ENCODE results near the gene MYL6B. TPM values are rescaled to one million over a fixed set of nuclear protein-coding genes. Genes with fewer than 3 reads are reported as not detected.
"Not testable (repeated sequence)": the region's sequence is repeated elsewhere in the genome, so short reads cannot be mapped to it uniquely, and the experiment has no call there.

MYL6B gene
- total RNA-seq, 2 donors from 2014 or later = 36.1 to 55.1 TPM

DNA sequence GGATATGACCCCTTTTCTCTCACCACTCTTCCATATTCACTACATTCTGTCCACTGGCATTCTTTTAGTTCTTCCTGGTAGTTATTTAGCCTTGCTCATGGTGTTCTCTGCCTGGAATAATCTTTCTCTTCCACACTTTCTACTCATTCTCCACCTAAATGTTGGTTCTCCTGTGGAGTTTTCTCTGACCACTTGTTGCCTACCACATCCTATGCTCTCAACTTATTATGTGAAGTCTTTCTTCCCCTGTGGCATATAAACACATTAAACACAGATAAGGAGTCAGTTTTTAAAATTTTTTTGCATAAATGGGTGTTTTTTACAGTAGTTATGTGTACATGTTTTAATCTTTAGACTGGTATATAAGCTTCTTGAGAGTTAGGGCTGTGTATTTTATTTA, 40.2 kb downstream of the MYL6B start:
- Histone ChIP-seq H3K4me1 (peaks cover 0 to 18% of the 10 kb centered on the region in 2 donors), H3K27me3 (no peaks in the 10 kb centered on the region), H3K4me3 (no peak overlapping the region), H3K9me3 (no peaks in the 10 kb centered on the region), H3K36me3 (no peaks in the 10 kb centered on the region), H3K27ac (no peak overlapping the region)
- TF ChIP-seq, protein P1, sequence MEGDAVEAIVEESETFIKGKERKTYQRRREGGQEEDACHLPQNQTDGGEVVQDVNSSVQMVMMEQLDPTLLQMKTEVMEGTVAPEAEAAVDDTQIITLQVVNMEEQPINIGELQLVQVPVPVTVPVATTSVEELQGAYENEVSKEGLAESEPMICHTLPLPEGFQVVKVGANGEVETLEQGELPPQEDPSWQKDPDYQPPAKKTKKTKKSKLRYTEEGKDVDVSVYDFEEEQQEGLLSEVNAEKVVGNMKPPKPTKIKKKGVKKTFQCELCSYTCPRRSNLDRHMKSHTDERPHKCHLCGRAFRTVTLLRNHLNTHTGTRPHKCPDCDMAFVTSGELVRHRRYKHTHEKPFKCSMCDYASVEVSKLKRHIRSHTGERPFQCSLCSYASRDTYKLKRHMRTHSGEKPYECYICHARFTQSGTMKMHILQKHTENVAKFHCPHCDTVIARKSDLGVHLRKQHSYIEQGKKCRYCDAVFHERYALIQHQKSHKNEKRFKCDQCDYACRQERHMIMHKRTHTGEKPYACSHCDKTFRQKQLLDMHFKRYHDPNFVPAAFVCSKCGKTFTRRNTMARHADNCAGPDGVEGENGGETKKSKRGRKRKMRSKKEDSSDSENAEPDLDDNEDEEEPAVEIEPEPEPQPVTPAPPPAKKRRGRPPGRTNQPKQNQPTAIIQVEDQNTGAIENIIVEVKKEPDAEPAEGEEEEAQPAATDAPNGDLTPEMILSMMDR (IDR thresholded peaks at IDR 0.05) = no peak
- DNase-seq (ENCODE audit: low spot score) = no peak

DNA sequence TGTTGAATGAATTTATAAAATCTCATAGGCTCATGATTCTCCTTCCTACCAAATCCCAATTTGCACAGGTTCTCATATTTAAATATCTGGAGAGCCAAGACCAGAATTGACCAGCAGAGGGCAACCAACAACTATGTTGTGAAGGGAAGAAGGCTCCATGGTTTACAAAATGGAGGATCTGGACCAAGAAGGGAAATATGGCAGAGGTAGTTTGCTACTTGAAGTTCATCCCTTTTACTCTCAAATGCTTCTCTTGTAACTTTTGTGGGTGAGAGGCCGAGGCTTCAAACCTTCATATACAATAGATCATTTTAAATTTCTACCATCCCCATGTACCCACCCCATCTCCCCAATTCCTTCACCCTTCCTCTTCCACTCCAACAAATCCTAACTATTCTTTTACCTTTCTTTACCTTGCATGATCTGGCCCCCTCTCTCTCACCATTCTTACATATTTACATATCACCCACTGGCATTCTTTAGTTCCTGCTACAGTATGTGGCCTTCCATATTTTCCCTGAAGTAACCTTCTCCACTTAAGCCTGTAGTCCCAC, 40.7 kb downstream of the MYL6B start:
- Histone ChIP-seq H3K4me1 (peaks cover 0 to 13% of the 10 kb centered on the region in 2 donors), H3K27ac (no peak overlapping the region)
- DNase-seq (ENCODE audit: low spot score) = peak; percentile 82

DNA sequence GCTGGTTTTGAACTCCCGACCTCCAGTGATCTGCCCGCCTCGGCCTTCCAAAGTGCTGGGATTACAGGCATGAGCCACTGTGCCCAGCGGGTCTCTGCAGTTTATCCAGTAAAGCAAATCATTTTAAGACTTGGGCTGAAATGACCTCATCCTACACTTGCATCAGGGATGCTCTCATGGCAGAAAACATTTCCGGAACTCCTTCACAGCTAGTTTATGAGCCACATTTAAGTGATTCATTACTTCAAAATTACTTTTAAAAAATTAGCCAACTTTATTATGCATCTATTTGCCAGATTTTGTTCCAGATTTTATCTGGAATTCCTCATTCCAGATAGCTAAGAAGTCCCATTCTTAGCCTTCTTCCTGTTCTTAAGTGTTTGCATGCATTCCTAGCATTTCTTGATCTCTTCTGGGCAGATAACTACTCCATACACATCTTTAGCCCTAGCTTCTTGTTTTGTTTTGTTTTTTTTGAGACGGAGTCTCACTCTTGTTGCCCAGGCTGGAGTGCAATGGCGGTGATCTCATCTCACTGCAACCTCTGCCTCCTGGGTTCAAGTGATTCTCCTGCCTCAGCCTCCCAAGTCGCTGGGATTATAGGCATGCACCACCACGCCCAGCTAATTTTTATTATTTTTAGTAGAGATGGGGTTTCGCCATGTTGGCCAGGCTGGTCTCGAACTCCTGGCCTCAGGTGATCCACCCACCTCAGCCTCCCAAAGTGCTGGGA, 44.6 kb downstream of the MYL6B start:
- peak overlapping the region in 1 of 2 donors; percentile 11 for H3K27ac ChIP-seq
- DNase-seq (ENCODE audit: low spot score); H3K36me3 ChIP-seq; H3K4me3 ChIP-seq; H3K27me3 ChIP-seq; H3K9me3 ChIP-seq; H3K4me1 ChIP-seq: not testable (repeated sequence)

More for the DNA sequence above, 40.7 kb downstream of the MYL6B start:
- H3K36me3 ChIP-seq = no peaks in the 10 kb centered on the region
- no peak overlapping the region for H3K4me3 ChIP-seq
- H3K27me3 ChIP-seq = no peaks in the 10 kb centered on the region
- H3K9me3 ChIP-seq = no peaks in the 10 kb centered on the region
- TF ChIP-seq, protein P1 (IDR thresholded peaks at IDR 0.05) = peak; percentile 67 to 86

DNA sequence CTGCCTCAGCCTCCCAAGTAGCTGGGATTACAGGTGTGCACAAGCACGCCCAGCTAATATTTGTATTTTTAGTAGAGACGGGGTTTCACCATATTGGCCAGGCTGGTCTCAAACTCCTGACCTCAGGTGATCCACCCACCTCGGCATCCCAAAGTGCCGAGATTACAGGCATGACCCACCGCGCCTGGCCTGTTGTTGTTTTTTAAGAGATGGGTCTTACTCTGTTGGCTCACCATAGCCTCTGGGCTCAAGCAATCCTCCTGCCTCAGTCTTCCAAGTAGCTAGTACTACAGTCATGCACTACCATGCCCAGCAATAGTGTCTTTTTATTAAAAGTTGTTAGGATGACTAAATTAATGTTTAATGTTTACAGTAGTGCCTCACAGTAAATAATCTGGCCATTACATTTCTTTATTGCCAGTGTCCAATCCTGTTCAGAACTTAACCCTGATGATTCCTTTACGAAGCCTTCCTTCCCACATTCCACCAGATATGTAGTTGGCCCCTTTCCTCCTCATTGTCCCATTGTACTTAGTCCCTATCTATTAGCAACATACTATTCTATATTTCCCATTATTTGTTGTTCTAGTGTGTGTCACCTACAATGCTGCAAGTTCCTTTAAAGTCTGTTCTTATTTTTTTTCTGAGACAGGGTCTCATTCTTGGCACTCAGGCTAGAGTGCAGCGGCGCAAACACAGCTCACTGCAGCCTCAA, 45.7 kb downstream of the MYL6B start:
- Histone ChIP-seq H3K9me3 (no peaks in the 10 kb centered on the region), H3K27me3 (no peaks in the 10 kb centered on the region), H3K4me3 (no peak overlapping the region), H3K27ac (no peak overlapping the region), H3K36me3 (no peaks in the 10 kb centered on the region), H3K4me1 (no peaks in the 10 kb centered on the region)
- DNase-seq (ENCODE audit: low spot score) = no peak
- TF ChIP-seq, protein P1 (IDR thresholded peaks at IDR 0.05) = no peak

DNA sequence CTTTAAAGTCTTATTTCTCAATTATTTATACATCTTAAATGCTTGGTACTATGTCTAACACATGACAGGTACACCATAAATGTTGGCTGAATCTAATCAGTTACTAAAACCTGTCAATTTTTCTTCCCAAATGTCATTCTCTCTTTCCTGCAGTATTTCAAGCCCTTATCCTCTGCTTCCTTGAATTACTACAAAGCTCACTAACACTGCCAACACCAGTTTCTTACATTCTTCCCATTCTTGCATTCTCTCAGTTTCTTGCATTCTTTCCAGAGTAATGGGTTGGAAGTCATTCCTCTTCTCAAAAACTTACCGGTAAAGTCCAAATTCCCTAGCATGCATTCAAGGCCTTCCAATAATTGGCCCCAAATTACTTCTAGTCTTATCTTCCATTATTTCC, 46.4 kb downstream of the MYL6B start:
- Histone ChIP-seq H3K27me3 (no peaks in the 10 kb centered on the region), H3K9me3 (no peaks in the 10 kb centered on the region), H3K4me3 (no peak overlapping the region), H3K27ac (no peak overlapping the region), H3K4me1 (no peaks in the 10 kb centered on the region), H3K36me3 (no peaks in the 10 kb centered on the region)
- TF ChIP-seq, protein P1 (IDR thresholded peaks at IDR 0.05) = no peak
- DNase-seq (ENCODE audit: low spot score) = no peak

DNA sequence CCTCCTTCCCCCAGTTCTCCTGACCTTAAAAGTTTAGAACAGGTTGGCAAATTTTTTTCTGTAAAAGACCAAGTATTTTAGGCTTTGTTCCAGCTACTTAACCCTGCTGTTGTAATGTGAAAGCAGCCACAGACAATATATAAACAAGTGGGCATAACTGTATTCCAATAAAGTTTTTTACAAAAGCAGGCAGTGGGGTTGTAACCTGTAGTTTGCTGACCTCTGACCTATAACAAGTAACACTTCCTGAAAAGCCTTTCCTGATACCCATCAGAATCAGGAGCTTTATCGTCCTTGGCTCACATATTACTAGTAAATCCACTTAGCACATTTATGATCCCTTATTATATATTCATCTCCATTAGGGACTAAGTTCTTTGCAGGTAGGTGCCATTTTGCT, 50.0 kb downstream of the MYL6B start:
- DNase-seq (ENCODE audit: low spot score) = no peak
- TF ChIP-seq, protein P1 (IDR thresholded peaks at IDR 0.05) = no peak

More for the DNA sequence above, 50.0 kb downstream of the MYL6B start:
- peaks cover 22% of the 10 kb centered on the region for H3K36me3 ChIP-seq
- no peak overlapping the region for H3K4me3 ChIP-seq
- no peaks in the 10 kb centered on the region for H3K4me1 ChIP-seq
- no peak overlapping the region for H3K27ac ChIP-seq
- H3K27me3 ChIP-seq = no peaks in the 10 kb centered on the region
- no peaks in the 10 kb centered on the region for H3K9me3 ChIP-seq

Data from right atrium auricular region (tissue), 2 donors.